Measurements from ENCODE around the gene SCAF1.

SCAF1 gene, protein sequence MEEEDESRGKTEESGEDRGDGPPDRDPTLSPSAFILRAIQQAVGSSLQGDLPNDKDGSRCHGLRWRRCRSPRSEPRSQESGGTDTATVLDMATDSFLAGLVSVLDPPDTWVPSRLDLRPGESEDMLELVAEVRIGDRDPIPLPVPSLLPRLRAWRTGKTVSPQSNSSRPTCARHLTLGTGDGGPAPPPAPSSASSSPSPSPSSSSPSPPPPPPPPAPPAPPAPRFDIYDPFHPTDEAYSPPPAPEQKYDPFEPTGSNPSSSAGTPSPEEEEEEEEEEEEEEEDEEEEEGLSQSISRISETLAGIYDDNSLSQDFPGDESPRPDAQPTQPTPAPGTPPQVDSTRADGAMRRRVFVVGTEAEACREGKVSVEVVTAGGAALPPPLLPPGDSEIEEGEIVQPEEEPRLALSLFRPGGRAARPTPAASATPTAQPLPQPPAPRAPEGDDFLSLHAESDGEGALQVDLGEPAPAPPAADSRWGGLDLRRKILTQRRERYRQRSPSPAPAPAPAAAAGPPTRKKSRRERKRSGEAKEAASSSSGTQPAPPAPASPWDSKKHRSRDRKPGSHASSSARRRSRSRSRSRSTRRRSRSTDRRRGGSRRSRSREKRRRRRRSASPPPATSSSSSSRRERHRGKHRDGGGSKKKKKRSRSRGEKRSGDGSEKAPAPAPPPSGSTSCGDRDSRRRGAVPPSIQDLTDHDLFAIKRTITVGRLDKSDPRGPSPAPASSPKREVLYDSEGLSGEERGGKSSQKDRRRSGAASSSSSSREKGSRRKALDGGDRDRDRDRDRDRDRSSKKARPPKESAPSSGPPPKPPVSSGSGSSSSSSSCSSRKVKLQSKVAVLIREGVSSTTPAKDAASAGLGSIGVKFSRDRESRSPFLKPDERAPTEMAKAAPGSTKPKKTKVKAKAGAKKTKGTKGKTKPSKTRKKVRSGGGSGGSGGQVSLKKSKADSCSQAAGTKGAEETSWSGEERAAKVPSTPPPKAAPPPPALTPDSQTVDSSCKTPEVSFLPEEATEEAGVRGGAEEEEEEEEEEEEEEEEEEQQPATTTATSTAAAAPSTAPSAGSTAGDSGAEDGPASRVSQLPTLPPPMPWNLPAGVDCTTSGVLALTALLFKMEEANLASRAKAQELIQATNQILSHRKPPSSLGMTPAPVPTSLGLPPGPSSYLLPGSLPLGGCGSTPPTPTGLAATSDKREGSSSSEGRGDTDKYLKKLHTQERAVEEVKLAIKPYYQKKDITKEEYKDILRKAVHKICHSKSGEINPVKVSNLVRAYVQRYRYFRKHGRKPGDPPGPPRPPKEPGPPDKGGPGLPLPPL

DNA sequence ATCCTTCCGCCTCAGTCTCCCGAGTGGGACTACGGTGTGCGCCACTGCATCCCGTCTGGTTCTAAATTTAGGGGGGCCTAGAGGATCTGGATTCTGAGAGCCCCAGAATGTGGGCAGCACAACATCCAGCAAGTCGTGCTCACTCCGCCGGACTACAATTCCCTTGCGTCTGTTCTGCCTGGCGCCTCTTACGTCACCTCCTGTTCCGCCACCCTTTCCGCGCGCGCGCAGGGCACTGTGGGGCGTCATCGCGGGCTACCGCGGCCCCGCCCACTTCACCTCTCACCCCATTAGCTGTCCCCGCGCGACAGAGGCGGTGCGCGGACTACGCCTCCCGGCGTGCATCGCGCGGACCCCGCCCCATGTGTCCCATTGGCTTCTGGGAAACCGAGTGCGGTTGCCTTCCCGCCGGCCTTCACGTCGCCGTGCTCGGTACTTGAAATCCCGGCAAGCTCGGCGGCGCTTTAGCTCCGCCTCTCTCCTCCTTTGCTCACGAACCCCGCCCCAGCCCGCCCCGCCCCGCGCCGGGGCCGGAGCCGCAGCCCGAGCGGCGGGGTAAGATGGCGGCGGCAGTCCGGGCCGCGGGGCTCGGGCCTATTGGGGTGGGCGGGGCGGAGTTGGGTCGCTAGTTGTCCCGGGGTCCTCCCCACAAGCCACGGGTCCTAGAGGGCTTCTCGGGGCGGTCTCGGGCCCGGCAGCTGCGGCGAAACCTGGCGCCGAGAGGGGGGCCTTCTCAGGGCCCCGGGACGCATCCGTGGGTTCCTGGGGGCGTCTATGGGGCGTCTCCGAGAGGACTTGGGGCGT lies at the start of gene SCAF1:
Gene SCAF1, plus strand, starts transcription at position 522 of the 804 bp plus-strand sequence. CDS start 2,818 bp downstream, outside the sequence.
- Histone ChIP-seq H3K4me3 (ENCODE audit: low read length in 2 of 2) (peak within 1 kb of the TSS; percentile 99), H3K4me1 (ENCODE audit: control insufficient read depth, insufficient read depth, low read length) (peaks cover 55% of the 10 kb centered on the region), H3K27ac (ENCODE audit: low read length) (peak within 1 kb of the TSS; percentile 100), H3K9ac (ENCODE audit: low read length in 2 of 2) (peak within 1 kb of the TSS; percentile 99), H3K36me3 (ENCODE audit: control insufficient read depth in 2 of 2, insufficient read depth in 2 of 2, low read length in 2 of 2) (peaks cover 4 to 15% of the 10 kb centered on the region in 2 donors), H3K27me3 (ENCODE audit: control insufficient read depth in 1 of 2, insufficient read depth in 2 of 2, low read length in 2 of 2) (no peaks in the 10 kb centered on the region), H3K9me3 (ENCODE audit: control insufficient read depth in 2 of 2, low read length in 2 of 2) (no peaks in the 10 kb centered on the region)

DNA sequence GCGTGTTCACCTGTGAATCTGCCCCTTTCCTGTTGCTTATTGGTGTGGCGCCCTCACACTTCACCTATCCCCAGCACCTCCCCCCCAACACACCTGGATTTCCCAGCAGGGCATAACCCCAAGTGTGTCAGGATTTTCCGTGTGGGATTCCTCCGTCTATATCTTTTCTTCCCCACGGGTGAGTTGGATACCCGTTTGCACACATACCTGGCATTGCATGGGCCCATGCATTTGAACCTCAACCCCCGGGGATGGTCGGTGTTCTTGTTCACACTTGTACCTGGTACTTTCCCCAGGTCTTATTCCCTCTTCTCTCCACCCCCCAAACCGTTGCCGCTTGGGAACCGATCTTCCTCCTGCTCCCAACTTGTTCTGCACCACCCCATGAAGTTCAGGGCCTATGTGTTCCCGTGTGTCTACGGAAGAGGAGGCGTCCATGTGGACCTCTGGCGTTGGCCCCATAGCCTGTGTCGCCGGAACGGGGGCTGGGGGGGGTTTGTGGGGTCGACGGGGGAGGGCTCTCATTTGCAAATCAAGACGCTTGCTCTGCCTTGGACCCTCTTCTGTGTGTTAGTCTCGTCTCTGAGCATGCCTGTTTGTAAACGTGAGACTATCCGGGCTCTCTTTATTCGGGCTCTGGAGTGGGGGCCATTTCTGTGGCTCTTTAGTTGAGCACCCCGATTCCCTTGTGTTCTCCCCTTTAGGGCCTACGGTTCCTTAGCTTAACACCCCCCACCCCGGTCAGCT lies 49.4 kb upstream of the SCAF1 start:
- peaks cover 3 to 10% of the 10 kb centered on the region in 2 donors for H3K36me3 ChIP-seq (ENCODE audit: control insufficient read depth in 2 of 2, insufficient read depth in 2 of 2, low read length in 2 of 2)
- peak overlapping the region; percentile 83 for H3K27ac ChIP-seq (ENCODE audit: low read length)
- H3K9ac ChIP-seq (ENCODE audit: low read length in 2 of 2): peak overlapping the region; percentile 61 to 62
- peak overlapping the region; percentile 83 to 85 for H3K4me3 ChIP-seq (ENCODE audit: low read length in 2 of 2)
- no peaks in the 10 kb centered on the region for H3K9me3 ChIP-seq (ENCODE audit: control insufficient read depth in 2 of 2, low read length in 2 of 2)
- H3K27me3 ChIP-seq (ENCODE audit: control insufficient read depth in 1 of 2, insufficient read depth in 2 of 2, low read length in 2 of 2): no peaks in the 10 kb centered on the region
- peaks cover 30% of the 10 kb centered on the region for H3K4me1 ChIP-seq (ENCODE audit: control insufficient read depth, insufficient read depth, low read length)

DNA sequence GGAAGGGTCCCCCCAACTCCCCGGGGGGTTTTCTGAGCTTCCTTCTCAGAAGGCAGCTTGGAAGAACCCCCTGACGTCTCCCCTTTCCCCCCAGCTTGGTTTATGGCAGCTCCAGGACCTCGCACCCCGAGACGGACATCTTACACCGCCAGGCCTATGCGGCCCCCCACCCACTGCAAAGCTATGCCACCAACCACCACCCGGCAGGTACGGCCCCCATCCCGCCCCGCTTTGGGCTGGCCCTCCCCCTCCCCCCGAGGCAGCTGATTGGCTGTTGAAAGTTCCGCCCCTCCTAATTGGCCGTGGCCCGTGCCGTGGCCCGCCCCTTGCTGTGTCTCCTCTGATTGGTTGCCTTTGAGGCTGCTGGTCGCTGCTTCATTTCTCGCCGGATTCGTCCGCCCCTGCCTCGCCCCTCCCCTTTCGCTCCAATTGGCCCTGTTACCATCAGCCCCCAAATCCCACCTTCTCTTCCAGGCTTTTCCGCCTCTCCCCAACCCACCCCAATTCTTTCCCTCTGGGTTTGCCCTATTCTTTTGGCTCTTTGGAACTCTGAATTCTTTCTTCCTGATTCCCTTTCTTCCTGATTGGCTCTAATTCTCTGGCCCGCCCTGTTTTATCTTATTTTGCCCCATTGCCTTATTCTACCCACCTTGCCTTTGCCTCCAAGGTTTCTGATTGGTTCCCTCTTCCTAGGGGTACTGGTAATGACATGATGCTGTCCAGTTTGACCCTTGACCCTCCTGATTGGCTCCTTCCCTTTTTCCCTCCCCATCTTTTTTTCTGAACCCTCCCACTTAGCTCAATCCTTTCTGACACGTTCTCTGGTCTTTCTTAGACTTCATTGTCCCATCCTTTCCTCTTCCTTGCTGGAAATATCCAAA lies 48.5 kb upstream of the SCAF1 start:
- no peaks in the 10 kb centered on the region for H3K9me3 ChIP-seq (ENCODE audit: control insufficient read depth in 2 of 2, low read length in 2 of 2)
- H3K27ac ChIP-seq (ENCODE audit: low read length): peak overlapping the region; percentile 83
- H3K36me3 ChIP-seq (ENCODE audit: control insufficient read depth in 2 of 2, insufficient read depth in 2 of 2, low read length in 2 of 2): peaks cover 3 to 12% of the 10 kb centered on the region in 2 donors
- peak overlapping the region in 1 of 2 donors; percentile 83 for H3K4me3 ChIP-seq (ENCODE audit: low read length in 2 of 2)
- peak overlapping the region; percentile 19 to 30 for H3K9ac ChIP-seq (ENCODE audit: low read length in 2 of 2)
- peaks cover 30% of the 10 kb centered on the region for H3K4me1 ChIP-seq (ENCODE audit: control insufficient read depth, insufficient read depth, low read length)
- no peaks in the 10 kb centered on the region for H3K27me3 ChIP-seq (ENCODE audit: control insufficient read depth in 1 of 2, insufficient read depth in 2 of 2, low read length in 2 of 2)

DNA sequence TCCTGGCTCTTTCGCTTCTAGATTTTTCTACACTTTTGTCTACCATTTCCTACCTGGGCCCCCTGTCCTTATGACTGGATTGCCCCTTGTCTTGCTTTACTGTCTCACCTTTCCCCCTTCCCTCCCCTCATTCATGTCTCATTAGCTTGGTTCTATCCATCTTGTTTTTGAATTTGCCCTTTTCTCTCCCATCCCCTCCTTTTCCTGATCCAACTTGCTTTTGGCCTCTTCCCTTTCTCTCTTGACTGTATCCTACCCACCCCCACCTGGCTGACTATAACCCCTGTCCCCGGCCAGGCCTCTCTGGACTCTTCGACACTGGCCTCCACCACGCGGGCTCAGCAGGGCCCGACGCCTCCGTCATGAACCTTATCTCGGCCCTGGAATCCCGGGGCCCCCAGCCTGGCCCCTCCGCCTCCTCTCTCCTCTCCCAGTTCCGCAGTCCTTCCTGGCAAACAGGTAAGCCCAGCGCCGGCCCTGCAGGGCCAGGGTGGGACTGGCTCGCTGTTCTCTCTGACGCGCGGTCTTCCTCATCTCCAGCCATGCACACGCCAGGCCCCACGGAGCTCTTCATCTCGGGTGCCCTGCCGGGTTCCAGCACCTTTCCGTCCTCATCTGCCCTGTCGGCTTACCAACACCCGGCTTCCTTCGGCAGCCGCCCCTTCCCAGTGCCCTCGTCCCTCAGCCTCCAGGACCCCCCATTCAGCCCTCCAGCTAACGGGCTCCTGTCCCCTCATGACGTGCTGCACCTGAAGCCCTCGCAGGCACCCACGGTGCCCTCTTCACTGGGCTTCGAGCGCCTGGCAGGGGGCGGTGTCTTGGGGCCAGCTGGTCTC lies 47.6 kb upstream of the SCAF1 start:
- Histone ChIP-seq H3K27me3 (ENCODE audit: control insufficient read depth in 1 of 2, insufficient read depth in 2 of 2, low read length in 2 of 2) (no peaks in the 10 kb centered on the region), H3K36me3 (ENCODE audit: control insufficient read depth in 2 of 2, insufficient read depth in 2 of 2, low read length in 2 of 2) (peaks cover 12 to 21% of the 10 kb centered on the region in 2 donors), H3K9ac (ENCODE audit: low read length in 2 of 2) (peak overlapping the region in 1 of 2 donors; percentile 19), H3K27ac (ENCODE audit: low read length) (peak overlapping the region; percentile 83), H3K4me3 (ENCODE audit: low read length in 2 of 2) (no peak overlapping the region), H3K9me3 (ENCODE audit: control insufficient read depth in 2 of 2, low read length in 2 of 2) (no peaks in the 10 kb centered on the region), H3K4me1 (ENCODE audit: control insufficient read depth, insufficient read depth, low read length) (peaks cover 30% of the 10 kb centered on the region)

DNA sequence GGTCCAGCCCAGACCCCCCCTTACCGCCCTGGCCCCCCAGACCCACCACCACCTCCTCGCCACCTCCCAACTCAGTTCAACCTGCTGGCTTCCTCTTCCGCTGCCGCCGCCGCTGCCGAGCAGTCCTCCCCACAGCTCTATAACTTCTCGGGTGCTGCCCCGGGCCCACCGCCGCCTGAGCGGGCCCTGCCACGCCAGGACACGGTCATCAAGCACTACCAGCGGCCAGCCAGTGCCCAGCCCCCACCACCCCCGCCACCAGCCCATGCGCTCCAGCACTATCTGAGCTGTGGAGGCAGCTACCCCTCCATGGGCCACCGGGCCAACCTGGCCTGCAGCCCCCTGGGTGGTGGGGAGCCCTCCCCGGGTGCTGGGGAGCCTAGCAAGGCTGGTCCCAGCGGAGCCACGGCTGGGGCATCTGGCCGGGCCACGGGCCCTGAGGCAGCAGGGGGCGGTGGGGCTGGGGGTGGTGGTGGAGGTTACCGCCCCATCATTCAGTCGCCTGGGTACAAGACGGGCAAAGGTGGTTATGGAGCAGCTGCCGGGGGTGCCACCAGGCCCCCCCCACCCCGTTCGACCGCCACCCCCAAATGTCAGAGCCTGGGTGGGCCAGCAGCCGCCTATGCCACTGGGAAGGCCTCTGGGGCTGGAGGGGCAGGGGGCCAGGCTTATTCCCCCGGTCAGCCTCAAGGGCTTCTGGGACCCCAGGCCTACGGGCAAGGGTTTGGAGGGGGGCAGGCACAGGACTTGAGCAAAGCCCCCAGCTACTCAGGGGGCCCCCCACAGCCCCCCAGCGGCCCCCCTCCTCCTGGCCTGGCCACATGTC lies 46.8 kb upstream of the SCAF1 start:
- Histone ChIP-seq H3K27ac (ENCODE audit: low read length) (no peak overlapping the region), H3K36me3 (ENCODE audit: control insufficient read depth in 2 of 2, insufficient read depth in 2 of 2, low read length in 2 of 2) (peaks cover 19 to 28% of the 10 kb centered on the region in 2 donors), H3K27me3 (ENCODE audit: control insufficient read depth in 1 of 2, insufficient read depth in 2 of 2, low read length in 2 of 2) (no peaks in the 10 kb centered on the region), H3K4me3 (ENCODE audit: low read length in 2 of 2) (no peak overlapping the region), H3K4me1 (ENCODE audit: control insufficient read depth, insufficient read depth, low read length) (peaks cover 30% of the 10 kb centered on the region), H3K9me3 (ENCODE audit: control insufficient read depth in 2 of 2, low read length in 2 of 2) (no peaks in the 10 kb centered on the region), H3K9ac (ENCODE audit: low read length in 2 of 2) (no peak overlapping the region)

DNA sequence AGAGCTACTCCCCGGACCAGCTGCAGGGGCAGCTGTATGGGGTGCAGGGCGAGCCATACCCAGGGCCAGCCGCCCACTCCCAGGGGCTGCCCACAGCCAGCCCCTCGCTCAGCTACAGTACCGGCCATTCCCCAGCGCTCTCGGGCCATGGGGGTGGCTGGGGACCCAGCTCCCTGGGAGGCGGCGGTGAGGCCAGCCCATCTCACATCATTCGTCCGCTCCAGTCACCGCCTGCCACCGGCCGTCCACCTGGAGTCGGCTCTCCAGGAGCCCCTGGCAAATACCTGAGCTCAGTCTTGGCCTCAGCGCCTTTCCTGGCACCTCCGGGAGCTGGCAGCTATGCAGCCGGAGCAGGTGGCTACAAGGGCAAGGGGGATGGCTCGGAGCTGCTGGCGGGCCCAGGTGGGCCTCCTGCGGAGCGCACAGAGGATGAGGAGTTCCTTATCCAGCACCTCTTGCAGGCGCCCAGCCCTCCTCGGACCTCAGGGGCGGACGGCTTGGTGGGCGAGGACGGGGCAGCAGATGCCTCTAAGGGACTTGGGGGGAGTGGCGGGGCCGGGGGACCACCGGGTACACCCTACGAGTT lies 46.1 kb upstream of the SCAF1 start:
- H3K9ac ChIP-seq (ENCODE audit: low read length in 2 of 2): no peak overlapping the region
- peaks cover 19 to 30% of the 10 kb centered on the region in 2 donors for H3K36me3 ChIP-seq (ENCODE audit: control insufficient read depth in 2 of 2, insufficient read depth in 2 of 2, low read length in 2 of 2)
- H3K27me3 ChIP-seq (ENCODE audit: control insufficient read depth in 1 of 2, insufficient read depth in 2 of 2, low read length in 2 of 2): no peaks in the 10 kb centered on the region
- no peak overlapping the region for H3K27ac ChIP-seq (ENCODE audit: low read length)
- peaks cover 24% of the 10 kb centered on the region for H3K4me1 ChIP-seq (ENCODE audit: control insufficient read depth, insufficient read depth, low read length)
- no peaks in the 10 kb centered on the region for H3K9me3 ChIP-seq (ENCODE audit: control insufficient read depth in 2 of 2, low read length in 2 of 2)
- no peak overlapping the region for H3K4me3 ChIP-seq (ENCODE audit: low read length in 2 of 2)

DNA sequence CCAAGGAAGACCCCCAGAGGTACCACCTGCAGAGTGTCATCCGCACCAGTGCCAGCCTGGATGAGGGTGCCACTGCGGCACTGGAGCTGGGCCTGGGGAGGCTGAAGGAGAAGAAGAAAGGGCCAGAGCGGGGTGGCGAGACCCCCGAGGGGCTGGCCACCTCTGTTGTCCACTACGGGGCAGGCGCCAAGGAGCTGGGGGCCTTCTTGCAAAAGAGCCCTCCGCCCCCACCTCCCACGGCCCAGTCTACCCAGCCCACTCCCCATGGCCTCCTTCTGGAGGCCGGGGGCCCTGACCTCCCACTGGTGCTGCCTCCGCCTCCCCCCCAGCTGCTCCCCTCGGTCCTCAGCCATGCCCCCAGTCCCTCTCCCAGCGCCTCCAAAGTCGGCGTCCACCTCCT lies 45.6 kb upstream of the SCAF1 start:
- Histone ChIP-seq H3K36me3 (ENCODE audit: control insufficient read depth in 2 of 2, insufficient read depth in 2 of 2, low read length in 2 of 2) (peaks cover 22 to 32% of the 10 kb centered on the region in 2 donors), H3K27me3 (ENCODE audit: control insufficient read depth in 1 of 2, insufficient read depth in 2 of 2, low read length in 2 of 2) (no peaks in the 10 kb centered on the region), H3K4me1 (ENCODE audit: control insufficient read depth, insufficient read depth, low read length) (peaks cover 24% of the 10 kb centered on the region), H3K4me3 (ENCODE audit: low read length in 2 of 2) (no peak overlapping the region), H3K9me3 (ENCODE audit: control insufficient read depth in 2 of 2, low read length in 2 of 2) (no peaks in the 10 kb centered on the region), H3K27ac (ENCODE audit: low read length) (no peak overlapping the region), H3K9ac (ENCODE audit: low read length in 2 of 2) (no peak overlapping the region)

Data from stomach smooth muscle (tissue), 2 donors.